MCF 10A (cell line): Measurements from ENCODE around the gene PRPF39. TPM values are rescaled to one million over a fixed set of nuclear protein-coding genes. Genes with fewer than 3 reads are reported as not detected.

Experiments
- BruUV-seq: library from RNA; stranded (reverse); fragments of 400-500 nt; replicated peaks from 2 replicates; lab custom pipeline; 2021; lab: Mats Ljungman, UMichigan
- CTCF ChIA-PET: fragments of 300-600 bp; sonication (Branson Sonifier 250); formaldehyde crosslinking; extraction: SDS; loops from one replicate; lab custom pipeline; 2021; ENCODE audit warnings: antibody characterized with exemption, inconsistent platforms; lab: Yijun Ruan, JAX
- POLR2A ChIA-PET: fragments of 300-600, 350-650 bp; sonication (Branson Sonifier 250); formaldehyde crosslinking; extraction: SDS; loops from one replicate; lab custom pipeline; 2020; ENCODE audit warnings: antibody characterized with exemption, inconsistent platforms; lab: Yijun Ruan, JAX
- DNase-seq: peaks from one replicate; pipeline ENCODE4 v3.0.0-alpha.2; 2018; ENCODE audit not compliant: unreplicated experiment
- H3K27ac Mint-ChIP-seq: one replicate; pipeline ENCODE4 v1.8.0; 2022; ENCODE audit warnings: mild to moderate bottlenecking, low read depth, mixed read lengths; ENCODE audit not compliant: unreplicated experiment
- H3K27me3 Mint-ChIP-seq: one replicate; pipeline ENCODE4 v1.8.0; 2022; ENCODE audit warnings: mixed read lengths; ENCODE audit not compliant: insufficient read depth, unreplicated experiment
- H3K36me3 Mint-ChIP-seq: one replicate; pipeline ENCODE4 v1.8.0; 2022; ENCODE audit warnings: mild to moderate bottlenecking, moderate library complexity, mixed read lengths; ENCODE audit not compliant: insufficient read depth, unreplicated experiment
- H3K4me1 Mint-ChIP-seq: one replicate; pipeline ENCODE4 v1.8.0; 2022; ENCODE audit warnings: mixed read lengths; ENCODE audit not compliant: insufficient read depth, unreplicated experiment
- H3K4me3 Mint-ChIP-seq: one replicate; pipeline ENCODE4 v1.8.0; 2022; ENCODE audit warnings: mild to moderate bottlenecking, moderate library complexity, mixed read lengths; ENCODE audit not compliant: unreplicated experiment
- H3K9me3 Mint-ChIP-seq: one replicate; pipeline ENCODE4 v1.8.0; 2022; ENCODE audit warnings: mixed read lengths; ENCODE audit not compliant: unreplicated experiment
- CTCF ChIP-seq: fragments of 200-600 bp; IDR thresholded peaks from one replicate; pipeline ENCODE4 v1.8.0; 2022; ENCODE audit warnings: antibody characterized with exemption, mild to moderate bottlenecking; ENCODE audit not compliant: unreplicated experiment
- intact Hi-C: fragments of 100-400 bp; cut with micrococcal nuclease; formaldehyde crosslinking; loops from 2 replicates; pipeline ENCODE4 v1.14.1; 2022
- total RNA-seq: library from RNA; stranded (reverse); gene quantifications from 2 replicates; pipeline ENCODE4 v1.2.3, GENCODE V29; 2022

The PRPF39 gene
- total RNA-seq, 1 experiment from 2014 or later = 41.4 TPM

GRCh38 chr14:45048385-45048784 is 35.5 kb upstream of the PRPF39 start:
- H3K4me1 Mint-ChIP-seq = no peaks in the 10 kb centered on the region
- ChIA-PET POLR2A (interaction anchor here (0.6 to 1.4 kb wide), 4 partner anchors 8 to 36 kb away, joined by 3 to 5 read pairs (median 4); partner anchors contain the start of gene PRPF39), CTCF (interaction anchor here (1.1 kb wide), 1 partner anchor 21 kb away, joined by 3 read pairs; no protein-coding TSS in a partner anchor)
- no peaks in the 10 kb centered on the region for H3K9me3 Mint-ChIP-seq
- no TSS peak for BruUV-seq
- H3K27me3 Mint-ChIP-seq = no peaks in the 10 kb centered on the region
- H3K36me3 Mint-ChIP-seq = peaks cover 58% of the 10 kb centered on the region
- H3K4me3 Mint-ChIP-seq = no peak overlapping the region
- intact Hi-C loops = no loop called here
- no peak overlapping the region for H3K27ac Mint-ChIP-seq
- TF ChIP-seq CTCF = no peak
- peak; percentile 5 for DNase-seq

- Mint-ChIP-seq H3K4me1 (no peaks in the 10 kb centered on the region), H3K36me3 (peaks cover 64% of the 10 kb centered on the region), H3K4me3 (no peak overlapping the region), H3K27me3 (no peaks in the 10 kb centered on the region), H3K9me3 (no peaks in the 10 kb centered on the region), H3K27ac (no peak overlapping the region)
- intact Hi-C loops = no loop called here
- DNase-seq = no peak
- ChIA-PET POLR2A (no interaction called here), CTCF (no interaction called here)
- BruUV-seq = no TSS peak
- no peak for TF ChIP-seq CTCF
Observed at GRCh38 chr14:45051180-45051579, 32.7 kb upstream of the PRPF39 start.

- peaks cover 61% of the 10 kb centered on the region for H3K36me3 Mint-ChIP-seq
- no peak for TF ChIP-seq CTCF
- no TSS peak for BruUV-seq
- ChIA-PET POLR2A (interaction anchor here (0.7 kb wide), 1 partner anchor 21 kb away, joined by 3 read pairs; no protein-coding TSS in a partner anchor), CTCF (interaction anchor here (0.6 kb wide), 1 partner anchor 19 kb away, joined by 4 read pairs; no protein-coding TSS in a partner anchor)
- H3K27ac Mint-ChIP-seq = no peak overlapping the region
- intact Hi-C loops = no loop called here
- H3K4me1 Mint-ChIP-seq = no peaks in the 10 kb centered on the region
- H3K9me3 Mint-ChIP-seq = no peaks in the 10 kb centered on the region
- no peaks in the 10 kb centered on the region for H3K27me3 Mint-ChIP-seq
- H3K4me3 Mint-ChIP-seq = no peak overlapping the region
- DNase-seq = no peak
Observed at GRCh38 chr14:45051896-45052295, 32.0 kb upstream of the PRPF39 start.

- H3K4me1 Mint-ChIP-seq = no peaks in the 10 kb centered on the region
- TF ChIP-seq CTCF = no peak
- H3K9me3 Mint-ChIP-seq = no peaks in the 10 kb centered on the region
- H3K36me3 Mint-ChIP-seq = peaks cover 54% of the 10 kb centered on the region
- no TSS peak for BruUV-seq
- ChIA-PET CTCF (no interaction called here), POLR2A (no interaction called here)
- intact Hi-C loops = no loop called here
- DNase-seq = no peak
- no peaks in the 10 kb centered on the region for H3K27me3 Mint-ChIP-seq
- H3K27ac Mint-ChIP-seq = no peak overlapping the region
- no peak overlapping the region for H3K4me3 Mint-ChIP-seq
Observed at GRCh38 chr14:45057349-45057748, 26.6 kb upstream of the PRPF39 start.
